B cell (primary cell): ENCODE data around the gene ZDHHC18. TPM values are rescaled to one million over a fixed set of nuclear protein-coding genes. Genes with fewer than 3 reads are reported as not detected.

ENCODE experiments used
- ATAC-seq: fragments of 200-7000 bp; cut with Tn5 transposase; one replicate; pipeline ENCODE4 v1.10.0; 2021; ENCODE audit warnings: low read depth, mild to moderate bottlenecking, moderate number of reproducible peaks, moderate library complexity
- CTCF ChIA-PET: fragments of 350-600 bp; sonication (Branson Sonifier 250); formaldehyde crosslinking; loops from one replicate; lab custom pipeline; 2021; ENCODE audit warnings: antibody characterized with exemption, inconsistent platforms; lab: Charles Lee
- POLR2A ChIA-PET: fragments of 350-600 bp; sonication (Branson Sonifier 250); formaldehyde crosslinking; loops from one replicate; lab custom pipeline; 2021; ENCODE audit warnings: antibody characterized with exemption; lab: Charles Lee
- DNase-seq: peaks from one replicate; pipeline ENCODE4 v3.0.0; 2013
- H2AFZ ChIP-seq: 2 replicates; pipeline ENCODE4 v1.6.1; 2012; ENCODE audit warnings: mild to moderate bottlenecking, low read depth, low read length; ENCODE audit not compliant: insufficient read depth, poor library complexity, severe bottlenecking
- H3K27ac ChIP-seq, 2 donors: 1 replicate in 1 of 2; 2 replicates in 1 of 2; pipeline ENCODE4 v1.5.1; 2012 to 2013; ENCODE audit warnings: low read length in 2 of 2, mild to moderate bottlenecking in 2 of 2, moderate library complexity in 1 of 2
- H3K27me3 ChIP-seq, 4 experiments: fragments of 200-600 bp in 1 of 4; sonication (generic) in 1 of 4; replicated peaks in 1 of 4; 1 replicate in 2 of 4; 2 replicates in 2 of 4; pipeline versions ENCODE4 v1.6.1 to v1.7.0; 2013 to 2016; ENCODE audit warnings: low read length in 3 of 4, mild to moderate bottlenecking in 2 of 4, mixed read lengths in 1 of 4, moderate library complexity in 1 of 4; ENCODE audit not compliant: insufficient read depth in 4 of 4, control insufficient read depth in 3 of 4; ENCODE audit errors: control extremely low read depth in 1 of 4
- H3K36me3 ChIP-seq, 2 experiments: replicated peaks in 1 of 2; 1 replicate in 1 of 2; 2 replicates in 1 of 2; pipeline versions ENCODE4 v1.6.1 to v1.7.1; 2013; ENCODE audit warnings: low read length in 1 of 2; ENCODE audit not compliant: insufficient read depth in 2 of 2, control insufficient read depth in 1 of 2; ENCODE audit errors: control extremely low read depth in 1 of 2, extremely low read depth in 1 of 2
- H3K4me1 ChIP-seq, 2 donors: fragments of 200-600 bp in 1 of 2; sonication (generic) in 1 of 2; 1 replicate in 1 of 2; 2 replicates in 1 of 2; pipeline versions ENCODE4 v1.5.1 to v1.6.1; 2013 to 2017; ENCODE audit warnings: low read length in 2 of 2; ENCODE audit not compliant: control insufficient read depth in 2 of 2, insufficient read depth in 2 of 2
- H3K4me2 ChIP-seq: replicated peaks from 2 replicates; pipeline ENCODE3; 2012; ENCODE audit warnings: mild to moderate bottlenecking, low read depth, low read length; ENCODE audit not compliant: poor library complexity, severe bottlenecking
- H3K4me3 ChIP-seq, 5 experiments: fragments of 200-600 bp in 1 of 5; sonication (generic) in 1 of 5; 1 replicate in 3 of 5; 2 replicates in 2 of 5; pipeline versions ENCODE4 v1.5.1 to v1.7.0; 2011 to 2016; ENCODE audit warnings: low read length in 4 of 5, mild to moderate bottlenecking in 4 of 5, low read depth in 2 of 5, control low read depth in 1 of 5, moderate library complexity in 1 of 5; ENCODE audit not compliant: insufficient read depth in 1 of 5; ENCODE audit errors: control extremely low read depth in 1 of 5, extremely low read depth in 1 of 5
- H3K79me2 ChIP-seq: fragments of 200-600 bp; sonication (generic); one replicate; pipeline ENCODE4 v1.6.0; 2016; ENCODE audit warnings: low read length; ENCODE audit not compliant: control insufficient read depth, insufficient read depth
- H3K9ac ChIP-seq: fragments of 200-600 bp; sonication (generic); 2 replicates; pipeline ENCODE4 v1.6.1; 2017; ENCODE audit warnings: mild to moderate bottlenecking, low read length, moderate library complexity
- H3K9me3 ChIP-seq, 3 donors: one replicate each; pipeline versions ENCODE4 v1.6.1 to v1.7.1; 2013; ENCODE audit warnings: low read length in 2 of 3; ENCODE audit not compliant: control insufficient read depth in 2 of 3, insufficient read depth in 1 of 3; ENCODE audit errors: control extremely low read depth in 1 of 3
- H4K20me1 ChIP-seq: 2 replicates; pipeline ENCODE4 v1.6.0; 2012; ENCODE audit warnings: mild to moderate bottlenecking, low read length; ENCODE audit not compliant: insufficient read depth, control insufficient read depth, poor library complexity, severe bottlenecking
- H3K27ac Mint-ChIP-seq: one replicate; pipeline ENCODE4 v1.8.0; 2021; ENCODE audit warnings: mixed read lengths
- H3K27me3 Mint-ChIP-seq: one replicate; pipeline ENCODE4 v1.8.0; 2021; ENCODE audit warnings: mixed read lengths
- H3K4me1 Mint-ChIP-seq: one replicate; pipeline ENCODE4 v1.8.0; 2021; ENCODE audit warnings: mixed read lengths
- H3K4me3 Mint-ChIP-seq: one replicate; pipeline ENCODE4 v1.8.0; 2021; ENCODE audit warnings: mixed read lengths
- H3K9me3 Mint-ChIP-seq: one replicate; pipeline ENCODE4 v1.8.0; 2022; ENCODE audit warnings: mixed read lengths; ENCODE audit not compliant: insufficient read depth
- EZH2 ChIP-seq: IDR thresholded peaks from 2 replicates; pipeline ENCODE4 v1.6.1; 2012; ENCODE audit warnings: borderline replicate concordance, low read depth, mild to moderate bottlenecking, moderate library complexity, low read length; ENCODE audit not compliant: insufficient read depth, poor library complexity, severe bottlenecking
- WGBS: methylation state at CpG from one replicate; pipeline ENCODE4 v1.1.5; 2013; ENCODE audit warnings: missing lambda C conversion rate; ENCODE audit not compliant: insufficient coverage; 5-methylcytosine and 5-hydroxymethylcytosine counted together
- intact Hi-C: fragments of 100-400 bp; cut with micrococcal nuclease; formaldehyde crosslinking; loops from one replicate; pipeline ENCODE4 v1.10.0; 2022
- polyA plus RNA-seq: library from polyadenylated mRNA; depleted of rRNA; stranded (reverse); fragments of >200 nt; gene quantifications from 2 replicates; pipeline ENCODE4 v1.2.3, GENCODE V29; 2012
- total RNA-seq, 2 donors: library from RNA; stranded (reverse); fragments of 120-200 nt in 1 of 2; gene quantifications; 1 replicate in 1 of 2; 2 replicates in 1 of 2; pipeline versions ENCODE4 v1.2.3 to v1.2.4, GENCODE V29; 2013 to 2022
- TF ChIP-seq, protein P1 (sequence below): fragments of 200-600 bp; IDR thresholded peaks from one replicate; pipeline ENCODE4 v1.8.0; 2022; ENCODE audit warnings: antibody characterized with exemption, mild to moderate bottlenecking

ZDHHC18 gene
- total and polyA plus RNA-seq, 2 donors (not counting 1 experiment from before 2014, with no cell fraction given) = 25.8 to 30.8 TPM

DNA sequence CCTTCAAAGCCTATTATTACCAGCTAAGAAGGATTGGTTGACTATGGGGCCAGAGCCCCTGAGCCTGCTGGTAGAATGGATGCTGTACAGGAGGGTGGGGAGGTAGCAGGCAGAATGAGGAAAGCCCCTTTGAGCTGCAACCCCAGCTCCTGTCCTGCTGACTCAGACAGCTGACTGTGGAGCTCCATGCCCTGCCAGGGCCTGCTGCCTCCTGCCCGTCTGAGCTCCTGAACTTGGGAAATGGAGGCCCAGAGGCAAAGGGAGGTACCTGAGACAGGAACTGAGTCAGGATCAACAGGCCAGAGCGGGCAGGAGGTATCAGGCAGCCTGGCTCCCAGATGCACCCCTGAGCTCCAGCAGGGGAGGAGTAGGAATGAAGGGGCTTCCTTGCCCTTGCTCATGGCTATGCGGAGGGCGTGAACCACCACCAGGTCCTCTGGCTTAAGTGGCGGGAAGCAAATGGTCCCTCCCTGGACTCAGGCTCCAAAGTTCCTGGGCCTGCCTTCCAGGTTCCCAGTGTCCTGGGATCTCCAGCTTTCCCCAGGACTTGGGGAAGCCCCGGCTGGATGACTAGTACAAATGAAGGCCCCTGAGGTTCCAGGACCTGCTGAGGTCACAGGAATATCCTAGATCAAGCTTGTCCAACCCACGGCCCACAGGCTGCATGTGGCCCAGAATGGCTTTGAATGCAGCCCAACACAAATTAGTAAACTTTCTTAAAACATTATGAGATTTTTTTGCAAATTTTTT, 32.6 kb downstream of the ZDHHC18 start:
- intact Hi-C loops = no loop called here

GRCh38 chr1:26861286-26861701, 34.8 kb downstream of the ZDHHC18 start:
- no peak overlapping the region for H3K27ac Mint-ChIP-seq
- intact Hi-C loops = no loop called here
- no peak for DNase-seq
- Histone ChIP-seq H3K27ac (no peak overlapping the region), H3K4me2 (no peak overlapping the region), H3K9ac (no peak overlapping the region), H3K36me3 (no peaks in the 10 kb centered on the region), H3K79me2 (no peaks in the 10 kb centered on the region), H3K4me3 (no peak overlapping the region), H3K9me3 (no peaks in the 10 kb centered on the region), H3K4me1 (peaks cover 9 to 23% of the 10 kb centered on the region in 2 donors), H3K27me3 (no peaks in the 10 kb centered on the region), H2AFZ (no peak overlapping the region), H4K20me1 (no peaks in the 10 kb centered on the region)
- H3K4me3 Mint-ChIP-seq = no peak overlapping the region
- no peaks in the 10 kb centered on the region for H3K9me3 Mint-ChIP-seq
- no peaks in the 10 kb centered on the region for H3K27me3 Mint-ChIP-seq
- TF ChIP-seq EZH2 = no peak
- TF ChIP-seq, protein P1, sequence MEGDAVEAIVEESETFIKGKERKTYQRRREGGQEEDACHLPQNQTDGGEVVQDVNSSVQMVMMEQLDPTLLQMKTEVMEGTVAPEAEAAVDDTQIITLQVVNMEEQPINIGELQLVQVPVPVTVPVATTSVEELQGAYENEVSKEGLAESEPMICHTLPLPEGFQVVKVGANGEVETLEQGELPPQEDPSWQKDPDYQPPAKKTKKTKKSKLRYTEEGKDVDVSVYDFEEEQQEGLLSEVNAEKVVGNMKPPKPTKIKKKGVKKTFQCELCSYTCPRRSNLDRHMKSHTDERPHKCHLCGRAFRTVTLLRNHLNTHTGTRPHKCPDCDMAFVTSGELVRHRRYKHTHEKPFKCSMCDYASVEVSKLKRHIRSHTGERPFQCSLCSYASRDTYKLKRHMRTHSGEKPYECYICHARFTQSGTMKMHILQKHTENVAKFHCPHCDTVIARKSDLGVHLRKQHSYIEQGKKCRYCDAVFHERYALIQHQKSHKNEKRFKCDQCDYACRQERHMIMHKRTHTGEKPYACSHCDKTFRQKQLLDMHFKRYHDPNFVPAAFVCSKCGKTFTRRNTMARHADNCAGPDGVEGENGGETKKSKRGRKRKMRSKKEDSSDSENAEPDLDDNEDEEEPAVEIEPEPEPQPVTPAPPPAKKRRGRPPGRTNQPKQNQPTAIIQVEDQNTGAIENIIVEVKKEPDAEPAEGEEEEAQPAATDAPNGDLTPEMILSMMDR = no peak
- 83% methylated on average over 2 of the region's 5 CpGs for WGBS
- H3K4me1 Mint-ChIP-seq = peaks cover 20% of the 10 kb centered on the region
- POLR2A ChIA-PET = no interaction called here
- CTCF ChIA-PET = no interaction called here
- no peak for ATAC-seq

More for the DNA sequence above, 32.6 kb downstream of the ZDHHC18 start:
- no peaks in the 10 kb centered on the region for H3K27me3 Mint-ChIP-seq
- peaks cover 7 to 13% of the 10 kb centered on the region in 2 donors for H3K4me1 ChIP-seq
- TF ChIP-seq, protein P1 = no peak
- TF ChIP-seq EZH2 = no peak
- ATAC-seq (no peak), DNase-seq (no peak)
- no peaks in the 10 kb centered on the region for H3K9me3 ChIP-seq
- 98% methylated on average over 6 of the region's 7 CpGs for WGBS
- H3K27me3 ChIP-seq = no peaks in the 10 kb centered on the region
- no peak overlapping the region for H3K27ac ChIP-seq
- H4K20me1 ChIP-seq = no peaks in the 10 kb centered on the region
- peaks cover 8% of the 10 kb centered on the region for H3K4me1 Mint-ChIP-seq
- H3K4me2 ChIP-seq = no peak overlapping the region
- no peak overlapping the region for H3K27ac Mint-ChIP-seq
- H2AFZ ChIP-seq = no peak overlapping the region
- H3K9me3 Mint-ChIP-seq = no peaks in the 10 kb centered on the region
- no peaks in the 10 kb centered on the region for H3K79me2 ChIP-seq
- ChIA-PET POLR2A (no interaction called here), CTCF (interaction anchor here (0.5 to 2.5 kb wide), 9 partner anchors 8 to 217 kb away, joined by 3 to 17 read pairs (median 4); no protein-coding TSS in a partner anchor)
- no peak overlapping the region for H3K4me3 Mint-ChIP-seq
- H3K4me3 ChIP-seq = no peak overlapping the region
- H3K36me3 ChIP-seq = peaks cover 0 to 7% of the 10 kb centered on the region in 2 experiments
- no peak overlapping the region for H3K9ac ChIP-seq
